ENCODE data around the gene DSCAM. TPM values are rescaled to one million over a fixed set of nuclear protein-coding genes. Genes with fewer than 3 reads are reported as not detected.

DSCAM gene
- total RNA-seq, 1 experiment from 2014 or later, result not detected

GRCh38 chr21:40244981-40245380, 602.0 kb downstream of the DSCAM start:
- Histone ChIP-seq H3K36me3 (ENCODE audit: control insufficient read depth in 1 of 2, insufficient read depth in 2 of 2, low read length in 2 of 2) (no peaks in the 10 kb centered on the region), H2AFZ (ENCODE audit: low read depth, low read length, poor library complexity, severe bottlenecking) (no peak overlapping the region), H3K4me1 (ENCODE audit: control insufficient read depth in 1 of 2, insufficient read depth in 2 of 2, low read length in 2 of 2) (no peaks in the 10 kb centered on the region), H3K9me2 (ENCODE audit: insufficient read depth) (no peaks in the 10 kb centered on the region), H3K4me2 (ENCODE audit: low read length) (no peak overlapping the region), H3K79me2 (ENCODE audit: insufficient read depth, low read length) (no peaks in the 10 kb centered on the region), H3K27me3 (ENCODE audit: insufficient read depth, low read length) (no peaks in the 10 kb centered on the region), H4K20me1 (ENCODE audit: insufficient read depth) (no peaks in the 10 kb centered on the region), H3K27ac (ENCODE audit: low read depth, low read length) (no peak overlapping the region), H3K9ac (ENCODE audit: low read length) (no peak overlapping the region), H3K4me3 (replicated peaks in 1 of 2; ENCODE audit: low read depth in 1 of 2, low read length in 2 of 2) (no peak overlapping the region), H3K9me3 (ENCODE audit: control insufficient read depth in 1 of 2, insufficient read depth in 1 of 2, low read depth in 1 of 2, low read length in 2 of 2) (peaks cover 8 to 40% of the 10 kb centered on the region in 2 experiments; a peak in 2 of 4 replicates)
- no TSS peak for BruUV-seq (replicated peaks)
- DNase-seq (ENCODE audit: low read depth, low spot score) (no peak), ATAC-seq (no peak)
- TF ChIP-seq EZH2phosphoT487 (IDR thresholded peaks at IDR 0.05; ENCODE audit: borderline replicate concordance), result no peak
- no peak for TF ChIP-seq RAD21 (IDR thresholded peaks at IDR 0.05; ENCODE audit: low read depth)
- TF ChIP-seq EGR1 (IDR thresholded peaks at IDR 0.05; ENCODE audit: low read depth), result no peak
- TF ChIP-seq ZNF274 (IDR thresholded peaks at IDR 0.05; ENCODE audit: low read depth, low read length), result no peak
- TF ChIP-seq FOSL1 (IDR thresholded peaks at IDR 0.05; ENCODE audit: low read depth), result no peak
- no peak for TF ChIP-seq YY1 (IDR thresholded peaks at IDR 0.05; ENCODE audit: extremely low read depth, insufficient replicate concordance, low read depth, low read length)
- TF ChIP-seq, protein P1, sequence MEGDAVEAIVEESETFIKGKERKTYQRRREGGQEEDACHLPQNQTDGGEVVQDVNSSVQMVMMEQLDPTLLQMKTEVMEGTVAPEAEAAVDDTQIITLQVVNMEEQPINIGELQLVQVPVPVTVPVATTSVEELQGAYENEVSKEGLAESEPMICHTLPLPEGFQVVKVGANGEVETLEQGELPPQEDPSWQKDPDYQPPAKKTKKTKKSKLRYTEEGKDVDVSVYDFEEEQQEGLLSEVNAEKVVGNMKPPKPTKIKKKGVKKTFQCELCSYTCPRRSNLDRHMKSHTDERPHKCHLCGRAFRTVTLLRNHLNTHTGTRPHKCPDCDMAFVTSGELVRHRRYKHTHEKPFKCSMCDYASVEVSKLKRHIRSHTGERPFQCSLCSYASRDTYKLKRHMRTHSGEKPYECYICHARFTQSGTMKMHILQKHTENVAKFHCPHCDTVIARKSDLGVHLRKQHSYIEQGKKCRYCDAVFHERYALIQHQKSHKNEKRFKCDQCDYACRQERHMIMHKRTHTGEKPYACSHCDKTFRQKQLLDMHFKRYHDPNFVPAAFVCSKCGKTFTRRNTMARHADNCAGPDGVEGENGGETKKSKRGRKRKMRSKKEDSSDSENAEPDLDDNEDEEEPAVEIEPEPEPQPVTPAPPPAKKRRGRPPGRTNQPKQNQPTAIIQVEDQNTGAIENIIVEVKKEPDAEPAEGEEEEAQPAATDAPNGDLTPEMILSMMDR (IDR thresholded peaks at IDR 0.05 in 2 of 3, conservative IDR thresholded peaks at IDR 0.05 in 1 of 3; ENCODE audit: borderline replicate concordance in 1 of 3, insufficient read depth in 1 of 3, low read depth in 2 of 3, low read length in 2 of 3), result no peak
- TF ChIP-seq TCF7L2 (IDR thresholded peaks at IDR 0.05; ENCODE audit: borderline replicate concordance, extremely low read depth, insufficient read depth, insufficient read length), result no peak
- TF ChIP-seq ZFX (IDR thresholded peaks at IDR 0.05), result no peak
- TF ChIP-seq EZH2 (IDR thresholded peaks at IDR 0.05), result no peak
- TF ChIP-seq SIN3A (IDR thresholded peaks at IDR 0.05; ENCODE audit: low read depth), result no peak
- no peak for TF ChIP-seq CBX3 (IDR thresholded peaks at IDR 0.05; ENCODE audit: low read depth)
- no peak for TF ChIP-seq SP1 (IDR thresholded peaks at IDR 0.05; ENCODE audit: low read depth)
- no peak for TF ChIP-seq JUND (IDR thresholded peaks at IDR 0.05)
- TF ChIP-seq CEBPB (IDR thresholded peaks at IDR 0.05; ENCODE audit: low read depth), result no peak
- TF ChIP-seq, protein P2, sequence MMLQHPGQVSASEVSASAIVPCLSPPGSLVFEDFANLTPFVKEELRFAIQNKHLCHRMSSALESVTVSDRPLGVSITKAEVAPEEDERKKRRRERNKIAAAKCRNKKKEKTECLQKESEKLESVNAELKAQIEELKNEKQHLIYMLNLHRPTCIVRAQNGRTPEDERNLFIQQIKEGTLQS (IDR thresholded peaks at IDR 0.05), result no peak
- CTCF ChIA-PET, result no interaction called here
- RAD21 ChIA-PET (ENCODE audit: low non-redundant PET in 1 of 2, low total read pairs in 2 of 2, uncharacterized antibody in 2 of 2, unreplicated experiment in 2 of 2), result no interaction called here
- POLR2A ChIA-PET, result no interaction called here
- intact Hi-C loops (cut with micrococcal nuclease), result no loop called here

All from HCT116 (cell line).